HG03045 (cell line): Measurements from ENCODE around the gene NCOA7.
"Not testable (repeated sequence)": the region's sequence is repeated elsewhere in the genome, so short reads cannot be mapped to it uniquely, and the experiment has no call there.

ENCODE experiments used
- ATAC-seq: cut with Tn5 transposase; IDR thresholded peaks from one replicate; pipeline ENCODE4 v1.9.1; 2021; ENCODE audit warnings: mild to moderate bottlenecking, moderate library complexity; ENCODE audit not compliant: unreplicated experiment

NCOA7 gene

GRCh38 chr6:125963817-125964216 lies 173.1 kb downstream of the NCOA7 start:
- ATAC-seq, result no peak

GRCh38 chr6:125966569-125966968 lies 175.8 kb downstream of the NCOA7 start:
- no peak for ATAC-seq

GRCh38 chr6:125968493-125968892 lies 177.7 kb downstream of the NCOA7 start:
- no peak for ATAC-seq

GRCh38 chr6:125970760-125971159 lies 180.0 kb downstream of the NCOA7 start:
- no peak for ATAC-seq

GRCh38 chr6:125972478-125972877 lies 181.7 kb downstream of the NCOA7 start:
- not testable (repeated sequence) for ATAC-seq

- ATAC-seq, result peak; percentile 76
Measured at GRCh38 chr6:125974214-125974866, 183.6 kb downstream of the NCOA7 start.

GRCh38 chr6:125979101-125979500 lies 188.3 kb downstream of the NCOA7 start:
- no peak for ATAC-seq
